CD4-positive, alpha-beta T cell (primary cell): ENCODE data around the gene SEPHS1. TPM values are rescaled to one million over a fixed set of nuclear protein-coding genes. Genes with fewer than 3 reads are reported as not detected.

Experiments used
- ATAC-seq: fragments of 200-7000 bp; cut with Tn5 transposase; one replicate; pipeline ENCODE4 v1.10.0; 2022; ENCODE audit warnings: mild to moderate bottlenecking; ENCODE audit not compliant: poor library complexity
- CTCF ChIA-PET: fragments of 350-600 bp; sonication (Branson Sonifier 250); formaldehyde crosslinking; loops from one replicate; lab custom pipeline; 2021; ENCODE audit warnings: antibody characterized with exemption, inconsistent platforms; lab: Charles Lee
- POLR2A ChIA-PET: fragments of 350-600 bp; sonication (Branson Sonifier 250); formaldehyde crosslinking; loops from one replicate; lab custom pipeline; 2021; ENCODE audit warnings: antibody characterized with exemption, inconsistent platforms; lab: Charles Lee
- DNase-seq, 14 experiments: peaks; one replicate each; pipeline ENCODE4 v3.0.0-alpha.2; 2013 to 2020; ENCODE audit warnings: mixed read lengths in 2 of 14
- H3K27ac ChIP-seq, 2 donors: one replicate each; pipeline versions ENCODE4 v1.5.1 to v1.7.0; 2013; ENCODE audit warnings: low read length in 2 of 2, low read depth in 1 of 2, mild to moderate bottlenecking in 1 of 2
- H3K27me3 ChIP-seq, 2 experiments: 1 replicate in 1 of 2; 2 replicates in 1 of 2; pipeline versions ENCODE4 v1.6.1 to v1.7.0; 2013; ENCODE audit warnings: low read length in 2 of 2, control low read depth in 1 of 2, mild to moderate bottlenecking in 1 of 2, moderate library complexity in 1 of 2; ENCODE audit not compliant: insufficient read depth in 2 of 2, control insufficient read depth in 1 of 2
- H3K36me3 ChIP-seq: one replicate; pipeline ENCODE4 v1.6.1; 2013; ENCODE audit warnings: low read length, control low read depth; ENCODE audit not compliant: insufficient read depth
- H3K4me1 ChIP-seq: one replicate; pipeline ENCODE4 v1.6.1; 2013; ENCODE audit warnings: low read length, control low read depth; ENCODE audit not compliant: insufficient read depth
- H3K4me3 ChIP-seq: one replicate; pipeline ENCODE4 v1.5.1; 2013; ENCODE audit warnings: mild to moderate bottlenecking, low read length, moderate library complexity
- H3K9me3 ChIP-seq, 2 experiments: 1 replicate in 1 of 2; 2 replicates in 1 of 2; pipeline versions ENCODE4 v1.6.1 to v1.7.0; 2013; ENCODE audit warnings: low read length in 2 of 2, mild to moderate bottlenecking in 2 of 2, control low read depth in 1 of 2, moderate library complexity in 1 of 2; ENCODE audit not compliant: control insufficient read depth in 1 of 2, insufficient read depth in 1 of 2
- H3K27ac Mint-ChIP-seq: one replicate; pipeline ENCODE4 v1.8.0; 2020; ENCODE audit warnings: mixed read lengths
- H3K27me3 Mint-ChIP-seq: one replicate; pipeline ENCODE4 v1.8.0; 2021; ENCODE audit warnings: mixed read lengths
- H3K36me3 Mint-ChIP-seq: one replicate; pipeline ENCODE4 v1.8.0; 2021; ENCODE audit warnings: low read depth, mixed read lengths
- H3K4me1 Mint-ChIP-seq: one replicate; pipeline ENCODE4 v1.8.0; 2021; ENCODE audit warnings: low read depth, mixed read lengths
- H3K4me3 Mint-ChIP-seq: one replicate; pipeline ENCODE4 v1.8.0; 2020; ENCODE audit warnings: mild to moderate bottlenecking, mixed read lengths
- H3K9me3 Mint-ChIP-seq: one replicate; pipeline ENCODE4 v1.8.0; 2020; ENCODE audit warnings: mixed read lengths
- CTCF ChIP-seq: fragments of 200-600 bp; IDR thresholded peaks from one replicate; pipeline ENCODE4 v1.8.0; 2022; ENCODE audit warnings: antibody characterized with exemption, mild to moderate bottlenecking
- intact Hi-C, 2 experiments: fragments of 100-400 bp; cut with DNase I in 1 of 2; cut with micrococcal nuclease in 1 of 2; formaldehyde crosslinking; loops; one replicate each; pipeline versions ENCODE4 v1.15.1 to v1.9.0; 2023 to 2025; cut with DNase I, micrococcal nuclease
- total RNA-seq, 174 experiments: library from RNA in 2 of 174; stranded (reverse) in 2 of 174; gene quantifications; one replicate each; pipeline ENCODE4 v1.2.3 and lab custom pipeline; 2021 to 2026

The SEPHS1 gene
- total RNA-seq, 2 experiments from 2014 or later, result 13.1 to 17.9 TPM

DNA sequence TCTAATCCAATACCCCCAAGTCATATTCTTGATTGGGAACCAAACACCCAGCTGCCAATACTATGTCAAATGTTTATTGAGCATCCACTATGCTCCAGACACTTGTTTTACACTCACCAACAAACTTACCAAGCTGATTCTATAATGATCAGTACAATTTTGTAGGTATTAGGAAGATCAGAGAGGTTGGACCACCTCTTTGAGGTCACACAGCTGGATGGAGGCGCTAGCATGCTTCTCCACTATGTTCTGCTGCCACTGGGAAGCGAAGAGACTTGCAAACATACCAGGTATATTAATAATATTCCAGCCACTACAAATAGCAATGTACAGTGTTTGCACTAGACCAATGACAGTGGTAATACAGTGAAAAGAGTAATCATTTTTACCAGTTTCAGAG is 25.6 kb upstream of the SEPHS1 start:
- POLR2A ChIA-PET, result no interaction called here
- CTCF ChIA-PET, result no interaction called here

GRCh38 chr10:13372524-13372923 is 24.4 kb upstream of the SEPHS1 start:
- Histone ChIP-seq H3K27ac (no peak overlapping the region), H3K27me3 (no peaks in the 10 kb centered on the region), H3K4me3 (no peak overlapping the region), H3K36me3 (no peaks in the 10 kb centered on the region), H3K4me1 (no peaks in the 10 kb centered on the region), H3K9me3 (no peaks in the 10 kb centered on the region)
- CTCF ChIA-PET, result interaction anchor here (0.5 to 3.1 kb wide), 9 partner anchors 10 to 405 kb away, joined by 3 to 20 read pairs (median 4); partner anchors contain the start of gene PRPF18
- DNase-seq (no peak), ATAC-seq (no peak)
- intact Hi-C loops, result loop anchor here (1.0 to 5.0 kb wide), 3 partner anchors 68 to 406 kb away; partner anchors contain the start of gene PRPF18 (in 1 of the 2)
- POLR2A ChIA-PET, result interaction anchor here (0.8 to 2.4 kb wide), 3 partner anchors 23 to 166 kb away, joined by 3 to 8 read pairs (median 8); no protein-coding TSS in a partner anchor
- Mint-ChIP-seq H3K27ac (no peak overlapping the region), H3K4me3 (no peak overlapping the region), H3K27me3 (peaks cover 3% of the 10 kb centered on the region), H3K36me3 (no peaks in the 10 kb centered on the region), H3K4me1 (peaks cover 6% of the 10 kb centered on the region), H3K9me3 (no peaks in the 10 kb centered on the region)
- no peak for TF ChIP-seq CTCF

More for the DNA sequence above, 25.6 kb upstream of the SEPHS1 start:
- Mint-ChIP-seq H3K4me1 (peaks cover 6% of the 10 kb centered on the region), H3K9me3 (no peaks in the 10 kb centered on the region), H3K27ac (no peak overlapping the region), H3K36me3 (no peaks in the 10 kb centered on the region), H3K27me3 (peaks cover 11% of the 10 kb centered on the region), H3K4me3 (no peak overlapping the region)
- ATAC-seq (no peak), DNase-seq (no peak)
- intact Hi-C loops, result loop anchor here in 1 of 2 experiments (5.0 kb wide), 1 partner anchor 214 kb away; the partner anchor contains the start of gene PRPF18
- Histone ChIP-seq H3K27me3 (peaks cover 0 to 3% of the 10 kb centered on the region in 2 experiments), H3K36me3 (no peaks in the 10 kb centered on the region), H3K4me3 (no peak overlapping the region), H3K4me1 (no peaks in the 10 kb centered on the region), H3K9me3 (no peaks in the 10 kb centered on the region), H3K27ac (no peak overlapping the region)
- no peak for TF ChIP-seq CTCF

- peak; percentile 100 for ATAC-seq
- peak; percentile 18 to 88 (median 56) for DNase-seq
- CTCF ChIA-PET, result interaction anchor here (0.5 to 3.1 kb wide), 9 partner anchors 10 to 406 kb away, joined by 3 to 20 read pairs (median 4); partner anchors contain the start of gene PRPF18
- Mint-ChIP-seq H3K9me3 (no peaks in the 10 kb centered on the region), H3K27me3 (peaks cover 3% of the 10 kb centered on the region), H3K4me3 (no peak overlapping the region), H3K4me1 (peaks cover 6% of the 10 kb centered on the region), H3K36me3 (no peaks in the 10 kb centered on the region), H3K27ac (no peak overlapping the region)
- H3K27ac ChIP-seq, result no peak overlapping the region
- H3K4me1 ChIP-seq, result no peaks in the 10 kb centered on the region
- POLR2A ChIA-PET, result interaction anchor here (0.8 to 2.4 kb wide), 3 partner anchors 23 to 165 kb away, joined by 3 to 8 read pairs (median 8); no protein-coding TSS in a partner anchor
- H3K36me3 ChIP-seq, result no peaks in the 10 kb centered on the region
- intact Hi-C loops, result loop anchor here (1.0 to 5.0 kb wide), 3 partner anchors 68 to 406 kb away; partner anchors contain the start of gene PRPF18 (in 1 of the 2)
- H3K9me3 ChIP-seq, result no peaks in the 10 kb centered on the region
- H3K4me3 ChIP-seq, result no peak overlapping the region
- H3K27me3 ChIP-seq, result no peaks in the 10 kb centered on the region
- peak; percentile 79 for TF ChIP-seq CTCF
Observed at GRCh38 chr10:13371897-13372470, 23.9 kb upstream of the SEPHS1 start.
